Astrocyte (in vitro differentiated cells and primary cell): ENCODE results near the gene CIT.

Source experiments
- EZH2 ChIP-seq: IDR thresholded peaks from 2 replicates; pipeline ENCODE4 v1.6.1; 2012; ENCODE audit warnings: mild to moderate bottlenecking, low read length, inconsistent platforms; ENCODE audit not compliant: insufficient read depth
- TF ChIP-seq, protein P1 (sequence below): IDR thresholded peaks from 2 replicates; pipeline ENCODE4 v1.5.1; 2011; ENCODE audit warnings: low read depth, mild to moderate bottlenecking, inconsistent platforms, low read length, moderate library complexity; ENCODE audit not compliant: insufficient read depth

DNA sequence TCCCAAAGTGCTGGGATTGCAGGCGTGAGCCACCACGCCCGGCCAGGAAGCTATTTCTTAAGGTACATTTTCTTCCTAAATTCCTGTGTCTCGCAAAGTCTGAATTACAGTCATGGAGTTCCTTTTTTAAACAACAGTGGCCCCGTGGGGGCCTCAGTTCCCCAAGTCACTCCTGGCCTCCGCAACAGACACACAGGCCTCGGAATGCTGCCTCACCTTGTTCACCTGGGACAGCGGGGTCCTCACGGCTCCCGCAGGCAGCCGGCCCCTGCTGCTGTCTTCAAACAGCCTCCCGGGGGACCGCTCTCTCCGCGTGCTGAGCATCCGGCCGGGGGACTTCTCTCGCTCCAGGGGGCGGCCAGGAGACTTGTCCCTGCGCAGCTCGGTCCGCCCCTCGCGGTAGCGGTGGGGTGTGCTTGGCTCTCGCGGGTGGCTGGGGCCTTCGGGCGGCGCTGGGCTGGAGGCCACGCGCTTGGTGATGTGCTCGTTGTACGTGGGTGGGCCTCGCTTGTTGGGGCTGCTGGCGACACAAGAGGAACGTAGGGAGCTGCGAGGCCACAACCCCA is 187.1 kb downstream of the CIT start:
- TF ChIP-seq, protein P1, sequence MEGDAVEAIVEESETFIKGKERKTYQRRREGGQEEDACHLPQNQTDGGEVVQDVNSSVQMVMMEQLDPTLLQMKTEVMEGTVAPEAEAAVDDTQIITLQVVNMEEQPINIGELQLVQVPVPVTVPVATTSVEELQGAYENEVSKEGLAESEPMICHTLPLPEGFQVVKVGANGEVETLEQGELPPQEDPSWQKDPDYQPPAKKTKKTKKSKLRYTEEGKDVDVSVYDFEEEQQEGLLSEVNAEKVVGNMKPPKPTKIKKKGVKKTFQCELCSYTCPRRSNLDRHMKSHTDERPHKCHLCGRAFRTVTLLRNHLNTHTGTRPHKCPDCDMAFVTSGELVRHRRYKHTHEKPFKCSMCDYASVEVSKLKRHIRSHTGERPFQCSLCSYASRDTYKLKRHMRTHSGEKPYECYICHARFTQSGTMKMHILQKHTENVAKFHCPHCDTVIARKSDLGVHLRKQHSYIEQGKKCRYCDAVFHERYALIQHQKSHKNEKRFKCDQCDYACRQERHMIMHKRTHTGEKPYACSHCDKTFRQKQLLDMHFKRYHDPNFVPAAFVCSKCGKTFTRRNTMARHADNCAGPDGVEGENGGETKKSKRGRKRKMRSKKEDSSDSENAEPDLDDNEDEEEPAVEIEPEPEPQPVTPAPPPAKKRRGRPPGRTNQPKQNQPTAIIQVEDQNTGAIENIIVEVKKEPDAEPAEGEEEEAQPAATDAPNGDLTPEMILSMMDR, result no peak
- no peak for TF ChIP-seq EZH2
